NCI-H1417 (cell line): ENCODE data around the gene USP15.
A peak's percentile ranks its signal among the peaks of the same experiment; 100 is the strongest.

Experiments used
- DNase-seq, 3 experiments: peaks; one replicate each; lab custom pipeline; 2025; lab: John Stamatoyannopoulos, UW

The USP15 gene

DNA sequence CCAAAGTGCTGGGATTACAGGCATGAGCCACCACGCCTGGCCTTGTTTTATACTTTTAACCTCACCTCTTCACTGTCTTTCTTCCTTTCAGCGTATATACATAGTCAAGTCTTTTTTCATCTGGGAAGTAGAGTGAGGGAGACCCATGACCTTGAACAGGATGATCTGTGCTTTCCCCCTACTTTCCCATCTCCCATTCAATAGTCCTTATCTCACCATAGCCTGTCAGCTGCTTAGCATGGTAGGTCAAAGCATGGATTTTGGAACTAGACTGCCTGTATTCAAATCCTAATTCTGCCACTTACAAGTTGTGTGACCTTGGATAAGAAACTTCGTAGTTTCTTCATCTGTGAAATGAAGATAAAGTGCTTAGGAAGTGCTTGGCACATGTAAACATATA is 110.0 kb downstream of the USP15 start:
- no peak for DNase-seq

DNA sequence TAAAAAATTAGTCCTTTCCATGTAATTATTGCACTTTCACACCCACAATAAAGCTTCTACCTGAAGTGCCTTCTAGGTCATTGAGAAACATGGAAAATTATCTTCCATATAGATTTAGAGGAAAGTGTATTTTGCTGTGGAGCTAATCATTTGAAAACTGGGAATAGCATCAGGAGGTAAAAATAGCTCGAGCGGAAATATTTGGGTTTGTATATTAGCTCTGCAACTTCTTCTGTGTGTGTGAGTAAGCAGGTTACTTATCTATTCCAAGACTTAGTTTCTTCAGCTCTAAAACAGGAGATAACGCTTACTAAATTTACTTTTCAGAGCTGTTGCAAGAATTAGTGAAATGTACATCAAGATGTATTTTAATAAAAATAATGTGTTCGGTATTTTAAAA is 111.5 kb downstream of the USP15 start:
- DNase-seq: no peak

DNA sequence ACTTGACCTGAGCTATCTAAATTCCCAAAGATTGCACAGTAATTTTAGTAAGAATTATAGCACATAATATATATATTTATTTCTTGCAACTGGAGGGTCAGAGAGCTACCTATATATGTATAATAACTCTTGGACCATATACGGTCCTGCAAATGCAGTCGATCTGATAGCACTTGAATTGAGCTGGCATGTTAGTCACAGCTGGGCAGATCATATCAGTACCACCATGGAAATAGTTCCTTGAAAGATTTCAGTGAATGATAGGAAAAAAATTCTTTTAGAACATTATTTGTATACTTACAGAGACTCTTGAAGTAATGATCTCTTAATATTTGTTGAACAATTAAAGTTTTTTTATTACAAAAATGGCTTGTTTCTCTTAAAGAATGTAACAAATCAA is 111.9 kb downstream of the USP15 start:
- no peak for DNase-seq

DNA sequence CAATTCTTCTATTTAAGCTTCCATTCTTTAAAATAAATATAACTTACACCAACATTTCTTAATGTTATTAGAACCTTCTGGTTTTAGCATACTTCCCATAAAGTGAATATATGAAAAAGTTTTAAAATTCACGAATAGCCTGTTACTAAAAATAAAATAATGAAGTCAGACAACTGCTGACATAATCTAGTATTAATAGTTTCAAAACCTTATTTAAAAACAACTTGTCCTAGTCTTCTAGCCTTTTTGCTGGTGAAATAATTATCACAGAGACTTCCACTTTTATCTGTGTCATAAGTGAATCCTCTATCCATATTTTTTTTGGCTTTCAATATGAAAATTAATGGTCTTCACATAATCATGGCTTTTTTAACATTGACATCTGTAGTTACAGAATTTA is 112.6 kb downstream of the USP15 start:
- no peak for DNase-seq

DNA sequence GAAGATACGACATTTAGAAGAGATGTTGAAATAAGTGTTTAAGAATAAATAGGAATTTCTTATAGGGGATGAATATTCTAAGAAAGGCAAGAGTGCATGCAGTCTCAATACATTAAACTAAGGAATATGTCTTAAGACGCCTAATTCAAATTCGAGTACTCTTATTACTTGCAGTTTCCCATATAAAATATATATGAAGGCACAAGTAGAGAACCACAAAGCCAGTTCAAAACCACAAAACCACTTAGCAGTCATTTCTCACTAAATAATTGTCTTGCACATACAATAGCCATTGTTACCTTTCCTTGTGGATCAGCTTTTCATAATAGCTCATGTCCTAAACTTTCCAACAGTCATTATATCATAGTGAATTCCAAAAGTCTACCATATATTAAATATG is 115.4 kb downstream of the USP15 start:
- DNase-seq: no peak

DNA sequence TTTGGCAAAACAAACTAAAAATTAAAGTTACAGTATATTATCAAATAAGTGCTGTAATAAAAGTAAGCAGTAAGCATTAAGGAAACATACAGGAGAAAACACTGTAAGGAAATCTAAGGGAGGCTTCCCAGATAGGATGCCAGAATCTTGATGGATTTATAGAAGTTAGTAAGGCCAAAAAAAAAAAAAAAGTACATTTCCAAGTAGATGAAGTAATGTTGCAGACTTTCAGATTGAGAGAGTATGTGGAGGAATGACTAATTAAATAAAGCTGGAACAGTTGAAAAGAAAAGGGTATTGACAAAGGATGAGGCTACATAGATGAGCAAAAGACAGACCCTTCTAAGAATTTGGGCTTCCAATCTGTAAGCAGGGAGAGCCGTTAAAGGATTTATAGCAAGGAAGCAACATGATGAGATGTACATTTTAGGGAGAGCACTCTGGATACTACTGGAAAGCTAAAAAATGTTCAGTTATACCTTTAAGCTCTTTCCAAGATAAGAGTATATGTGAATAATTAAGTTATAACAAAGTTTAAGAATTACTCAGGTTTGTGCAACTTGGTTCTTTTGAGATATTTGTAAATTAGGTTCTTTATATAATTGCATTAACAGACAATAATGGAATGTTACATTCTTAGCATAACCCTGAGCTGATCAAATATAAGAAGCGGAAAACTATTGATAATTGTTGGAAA is 119.0 kb downstream of the USP15 start:
- no peak for DNase-seq

DNA sequence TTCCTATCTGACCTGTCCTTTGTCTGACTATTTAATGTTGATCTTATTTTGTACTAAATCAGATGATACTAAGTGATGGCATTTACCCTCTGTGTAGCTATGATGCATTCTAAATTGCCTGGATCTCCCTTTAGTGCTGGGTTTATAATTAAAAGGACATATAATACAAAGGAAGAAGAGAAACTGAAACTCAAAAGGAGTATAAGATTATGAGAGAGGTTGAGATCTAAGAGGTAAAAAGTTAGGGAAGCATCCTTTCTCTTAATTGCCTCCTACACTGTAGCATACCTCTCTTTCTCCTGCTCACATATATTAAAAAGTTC is 119.5 kb downstream of the USP15 start:
- DNase-seq: no peak

DNA sequence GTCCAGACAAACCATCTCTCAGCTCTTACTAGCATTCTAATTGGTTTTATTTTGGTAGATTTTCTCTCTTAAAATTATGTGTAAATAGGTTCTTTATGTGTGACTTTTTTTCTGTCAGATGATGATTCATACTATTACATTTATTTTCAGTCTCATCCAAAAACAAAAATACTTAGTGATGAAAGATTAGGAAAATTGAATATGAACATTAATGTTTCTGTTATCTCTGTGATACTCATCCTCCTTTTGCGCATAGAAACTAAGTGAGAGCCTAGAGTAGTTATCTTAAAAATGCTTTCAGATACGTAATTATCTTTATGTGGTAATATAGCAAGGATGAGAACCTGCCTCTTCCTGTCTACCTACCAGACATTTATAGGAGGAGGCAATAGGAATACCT is 122.3 kb downstream of the USP15 start:
- no peak for DNase-seq

DNA sequence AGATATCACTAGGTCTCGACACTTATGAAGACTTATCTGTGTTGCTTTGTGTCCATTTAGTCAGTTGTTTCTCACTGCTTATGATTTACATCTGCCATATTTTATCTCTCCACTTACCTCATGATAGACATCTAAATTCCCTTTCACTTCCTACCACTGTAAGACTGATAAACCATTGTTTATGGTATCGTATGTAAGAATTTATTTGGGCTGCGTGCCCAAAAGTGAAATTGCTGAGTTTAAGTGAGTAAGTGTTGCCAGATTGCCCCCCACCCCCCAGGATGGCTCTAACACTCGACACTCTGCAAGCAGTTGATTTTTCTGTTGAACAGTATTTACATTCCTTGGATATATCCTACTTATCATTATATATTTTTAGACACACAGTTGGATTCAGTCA is 136.5 kb downstream of the USP15 start:
- DNase-seq: no peak

DNA sequence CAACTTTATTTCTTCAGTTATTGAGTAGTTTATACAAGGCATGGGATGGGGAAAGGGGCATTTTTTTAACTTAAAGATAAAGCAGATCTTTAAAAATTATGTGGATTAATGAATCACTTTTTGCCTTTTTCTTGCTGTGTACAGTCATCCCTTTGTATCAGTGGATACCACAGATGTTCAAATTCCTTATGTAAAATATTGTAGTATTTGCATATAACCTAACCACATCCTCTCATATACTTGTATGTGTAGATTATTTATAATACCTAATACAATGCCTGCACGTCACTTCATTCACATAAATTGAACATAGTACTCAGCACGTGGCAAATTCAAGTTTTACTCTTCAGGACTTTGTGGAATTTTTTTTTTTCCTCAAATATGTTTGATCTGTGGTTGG is 139.9 kb downstream of the USP15 start:
- no peak for DNase-seq

DNA sequence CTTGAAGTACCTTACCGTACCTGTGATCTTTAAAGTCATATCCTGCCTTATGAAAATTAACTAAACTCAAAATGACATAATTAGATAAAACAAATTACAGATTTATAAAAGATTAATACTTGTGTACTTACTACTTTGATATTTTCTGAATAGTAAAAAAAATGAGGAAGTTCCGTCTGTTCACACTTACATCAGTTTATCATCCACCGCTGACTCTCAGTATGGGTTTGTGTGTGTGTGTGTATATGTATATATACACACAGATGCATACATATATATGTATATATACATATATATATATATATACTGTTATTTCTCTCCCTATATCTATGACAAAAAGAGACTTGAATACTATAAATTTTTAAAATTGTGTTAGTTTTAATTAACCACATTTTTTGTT is 141.4 kb downstream of the USP15 start:
- no peak for DNase-seq

DNA sequence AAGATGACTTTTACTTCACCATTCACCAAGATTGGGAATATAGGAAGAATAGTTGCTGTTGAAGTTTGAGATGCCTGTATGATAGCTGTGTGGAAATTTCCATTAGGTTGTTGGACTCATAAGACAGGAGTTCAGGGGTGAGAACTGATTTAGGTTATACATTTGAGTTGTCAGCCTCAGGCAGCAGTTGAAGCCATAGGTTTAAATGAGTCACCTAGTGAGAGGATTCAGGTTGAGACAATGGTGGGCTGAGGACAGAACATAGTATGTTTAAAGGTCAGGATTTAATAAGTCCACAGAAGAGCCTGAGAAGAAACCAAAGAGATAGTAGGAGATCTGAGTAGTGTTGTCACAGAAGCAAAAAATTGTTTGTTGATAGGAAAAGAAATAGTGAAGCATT is 142.8 kb downstream of the USP15 start:
- no peak for DNase-seq

DNA sequence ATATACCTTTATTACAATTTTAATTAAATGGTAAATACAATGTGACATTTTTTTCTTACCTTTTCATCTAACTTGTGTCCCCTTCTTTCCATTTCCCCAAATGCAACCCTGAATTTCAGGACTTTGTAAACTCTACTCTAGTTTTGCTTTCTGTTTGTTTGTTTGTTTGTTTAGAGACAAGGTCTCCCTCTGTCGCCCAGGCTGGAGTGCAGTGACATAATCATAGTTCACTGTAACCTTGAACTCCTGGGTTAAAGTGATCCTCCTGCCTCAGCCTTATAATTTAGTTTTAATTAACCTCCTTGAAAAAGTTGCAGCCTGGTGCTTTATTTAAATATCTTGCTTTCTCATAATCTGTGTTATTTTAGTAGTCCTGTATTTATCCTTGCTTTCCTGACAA is 147.4 kb downstream of the USP15 start:
- DNase-seq: no peak

DNA sequence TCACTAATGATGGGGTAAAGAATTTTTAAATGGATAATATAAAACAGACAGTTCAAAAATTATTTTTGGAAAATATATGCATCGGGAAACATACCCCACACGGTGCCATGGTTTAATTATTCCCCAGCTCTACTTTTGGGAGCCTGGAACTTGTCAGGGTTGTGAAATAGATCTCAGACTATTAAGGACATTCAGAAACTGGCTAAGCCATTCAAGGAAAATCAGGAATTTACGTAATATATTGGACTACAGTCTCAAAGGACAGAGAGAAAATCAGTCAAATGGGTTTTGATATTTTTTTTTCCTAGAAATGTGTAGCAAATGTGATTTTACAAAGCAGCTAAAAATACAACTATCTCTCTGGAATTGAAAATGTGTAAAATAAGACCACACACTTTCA is 148.9 kb downstream of the USP15 start:
- no peak for DNase-seq

DNA sequence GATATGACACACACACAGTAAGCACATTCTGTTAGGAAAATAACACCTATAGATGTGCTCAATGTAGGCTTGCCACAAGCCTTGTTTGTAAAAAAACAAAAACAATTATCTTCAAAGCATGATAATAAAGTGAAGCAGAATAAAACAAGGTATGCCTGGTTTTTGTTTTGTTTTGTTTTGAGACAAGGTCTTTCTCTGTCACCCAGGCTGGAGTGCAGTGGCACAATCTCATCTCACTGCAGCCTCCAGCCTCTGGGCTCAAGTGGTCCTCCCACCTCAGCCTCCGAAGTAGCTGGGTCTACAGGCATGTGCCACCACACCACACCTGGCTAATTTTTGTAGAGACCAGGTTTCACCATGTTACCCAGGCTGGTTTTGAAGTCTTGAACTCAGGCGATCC is 154.0 kb downstream of the USP15 start:
- no peak for DNase-seq

DNA sequence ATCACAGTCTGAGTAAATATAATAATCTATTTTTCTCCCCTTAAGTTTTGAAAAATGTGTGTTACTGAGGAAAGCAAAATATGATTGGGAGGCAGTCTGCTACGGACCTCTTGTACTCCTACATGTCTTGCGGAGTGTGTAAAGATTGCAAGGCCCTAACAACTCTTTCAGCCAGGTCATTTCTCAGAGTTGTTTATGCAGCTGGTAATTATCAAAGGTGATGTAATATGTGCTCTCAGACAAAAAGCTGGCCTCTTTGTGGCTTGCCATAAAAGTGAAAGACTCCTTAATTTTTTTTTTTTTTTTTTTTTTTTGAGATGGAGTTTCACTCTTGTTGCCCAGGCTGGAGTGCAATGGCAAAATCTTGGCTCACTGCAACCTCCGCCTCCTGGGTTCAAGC is 165.9 kb downstream of the USP15 start:
- DNase-seq: no peak

DNA sequence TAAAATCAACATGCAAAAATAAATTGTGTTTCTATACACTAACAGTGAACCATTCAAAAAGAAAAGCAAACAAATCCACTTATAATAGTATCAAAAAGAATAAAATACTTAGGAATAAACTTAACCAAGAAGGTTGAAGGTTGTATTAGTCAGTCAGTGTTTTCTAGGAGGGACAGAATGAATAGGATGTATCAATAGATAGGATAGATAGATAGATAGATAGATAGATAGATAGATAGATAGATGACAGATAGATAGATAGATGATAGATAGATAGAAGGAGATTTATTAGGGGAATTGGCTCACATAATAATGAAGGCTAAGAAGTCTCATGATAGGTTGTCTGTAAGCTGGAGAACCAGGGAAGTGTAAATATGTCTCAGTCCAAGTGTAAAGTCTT is 169.3 kb downstream of the USP15 start:
- no peak for DNase-seq

DNA sequence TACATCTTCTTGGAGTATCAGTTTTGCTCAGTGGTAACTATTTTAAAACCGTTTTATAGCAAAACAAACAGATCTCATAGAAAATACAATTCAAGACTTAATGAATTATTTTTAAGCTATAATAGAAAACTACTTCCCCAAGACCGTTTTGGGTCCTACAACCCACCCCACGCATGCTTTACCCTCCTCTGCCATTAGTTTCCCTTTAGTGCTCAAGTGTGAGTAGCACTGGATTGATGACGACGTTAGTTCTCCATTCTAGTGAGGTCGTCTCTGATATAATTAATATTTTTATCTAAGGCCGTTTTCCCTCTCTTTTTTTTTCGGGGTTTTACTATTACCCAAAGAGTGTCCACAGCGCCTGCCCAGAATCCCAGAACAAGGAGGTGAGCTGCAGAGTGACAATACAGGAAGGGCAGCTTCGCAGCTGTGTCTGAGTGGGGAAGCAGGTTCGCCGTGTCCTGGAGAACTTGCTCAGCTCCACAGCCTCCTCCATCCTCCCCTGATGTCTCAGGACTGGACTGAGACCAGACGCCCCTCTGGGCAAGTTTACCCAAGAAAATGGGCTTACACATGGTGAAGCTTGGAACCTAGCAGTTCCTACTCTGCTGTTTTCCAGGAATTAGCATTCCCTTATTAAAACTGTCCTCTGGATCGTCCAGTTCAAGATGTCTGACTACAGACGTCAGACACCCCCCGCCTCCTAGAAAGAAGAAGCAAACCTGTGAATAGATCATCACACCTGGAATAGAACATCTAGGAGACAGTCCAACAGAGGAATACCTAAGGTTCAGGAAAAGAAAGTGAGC is 174.5 kb downstream of the USP15 start:
- peak in 2 of 3 experiments; percentile 72 to 73 for DNase-seq

DNA sequence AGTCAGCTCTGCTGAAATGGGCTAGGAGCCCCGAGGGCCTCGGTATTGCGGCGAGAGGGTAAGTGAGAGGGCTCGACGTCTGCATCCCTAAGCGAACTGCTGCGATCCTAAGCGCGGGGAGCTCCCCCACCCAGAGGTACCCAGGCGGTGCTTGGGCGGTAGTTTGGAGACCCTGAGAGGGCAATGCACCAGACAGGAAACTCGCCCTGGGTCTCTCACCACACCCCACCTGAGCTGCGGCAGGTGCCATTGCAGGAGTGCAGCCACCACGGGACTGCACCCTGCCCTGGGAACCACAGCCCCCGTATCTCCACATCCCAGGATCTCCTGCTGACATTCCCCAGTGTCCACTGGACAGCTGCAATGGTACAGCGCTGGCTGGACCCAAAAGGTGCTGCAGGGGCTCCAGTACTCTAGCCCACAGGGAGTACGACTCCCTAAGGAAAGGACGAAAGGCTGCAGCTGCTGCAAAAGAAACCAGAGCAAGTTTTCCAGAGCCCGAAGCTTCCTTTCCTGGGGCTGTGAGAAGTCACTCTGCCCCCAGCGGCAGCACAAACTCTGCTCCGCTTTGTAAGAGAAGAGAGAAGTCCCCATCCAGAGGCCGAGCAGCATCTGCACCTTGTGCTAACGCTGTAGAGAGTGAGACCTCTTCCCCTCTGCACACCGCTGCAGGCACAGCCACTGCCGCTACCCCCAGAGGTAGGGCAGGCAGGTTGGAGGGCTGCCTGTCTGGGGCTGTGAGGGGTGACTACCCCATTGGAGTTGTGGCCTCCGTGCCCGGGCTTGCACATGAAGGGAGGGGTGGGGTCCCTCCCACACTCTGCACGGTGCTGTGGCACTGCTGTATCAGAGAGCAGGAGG is 175.3 kb downstream of the USP15 start:
- peak in 2 of 3 experiments; percentile 68 to 70 for DNase-seq

DNA sequence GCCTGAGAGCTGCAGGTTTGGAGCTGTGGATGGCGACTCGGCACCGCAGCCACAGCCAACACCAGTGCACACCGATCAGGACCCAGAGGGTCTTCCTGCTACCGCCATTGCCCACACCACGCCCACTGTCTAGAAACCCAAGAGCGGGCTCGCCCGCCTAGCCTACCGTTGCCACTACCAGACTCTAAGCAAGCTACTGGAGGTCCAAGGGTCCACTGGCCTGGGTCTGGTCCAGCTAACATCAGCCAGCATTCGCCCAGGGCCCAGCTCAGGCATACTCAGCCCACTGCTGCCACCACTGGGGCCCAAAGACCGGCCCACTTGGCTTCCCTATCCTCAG is 175.9 kb downstream of the USP15 start:
- DNase-seq: no peak

DNA sequence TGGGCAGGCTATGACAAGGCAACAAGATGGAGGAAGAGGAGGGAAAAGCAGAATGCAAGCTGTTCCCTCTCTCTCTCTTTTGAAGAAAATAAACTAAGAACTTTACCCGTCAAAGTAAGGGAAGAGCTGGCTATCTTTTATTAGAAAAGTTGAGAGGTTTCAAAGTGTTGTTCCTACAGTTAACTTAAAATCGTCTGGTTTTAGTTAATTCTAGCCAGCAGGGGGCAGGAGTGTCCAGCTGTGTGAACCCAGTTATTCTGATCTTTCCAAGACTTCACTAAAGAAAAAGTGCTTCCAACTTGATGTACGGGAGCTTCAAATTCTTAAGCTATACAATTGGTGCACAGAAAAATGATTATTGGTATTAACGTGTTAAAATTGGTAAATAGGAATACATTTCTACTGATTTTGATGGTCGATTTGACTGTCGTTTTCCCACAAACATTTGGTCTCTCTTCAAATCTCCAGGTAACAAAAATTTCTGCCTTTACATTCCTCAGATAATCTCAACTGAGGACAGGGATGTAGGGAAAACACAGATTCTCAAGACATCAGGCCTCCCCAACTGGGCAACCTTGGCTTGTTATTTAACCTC is 178.0 kb downstream of the USP15 start:
- peak; percentile 23 to 70 (median 56) for DNase-seq

DNA sequence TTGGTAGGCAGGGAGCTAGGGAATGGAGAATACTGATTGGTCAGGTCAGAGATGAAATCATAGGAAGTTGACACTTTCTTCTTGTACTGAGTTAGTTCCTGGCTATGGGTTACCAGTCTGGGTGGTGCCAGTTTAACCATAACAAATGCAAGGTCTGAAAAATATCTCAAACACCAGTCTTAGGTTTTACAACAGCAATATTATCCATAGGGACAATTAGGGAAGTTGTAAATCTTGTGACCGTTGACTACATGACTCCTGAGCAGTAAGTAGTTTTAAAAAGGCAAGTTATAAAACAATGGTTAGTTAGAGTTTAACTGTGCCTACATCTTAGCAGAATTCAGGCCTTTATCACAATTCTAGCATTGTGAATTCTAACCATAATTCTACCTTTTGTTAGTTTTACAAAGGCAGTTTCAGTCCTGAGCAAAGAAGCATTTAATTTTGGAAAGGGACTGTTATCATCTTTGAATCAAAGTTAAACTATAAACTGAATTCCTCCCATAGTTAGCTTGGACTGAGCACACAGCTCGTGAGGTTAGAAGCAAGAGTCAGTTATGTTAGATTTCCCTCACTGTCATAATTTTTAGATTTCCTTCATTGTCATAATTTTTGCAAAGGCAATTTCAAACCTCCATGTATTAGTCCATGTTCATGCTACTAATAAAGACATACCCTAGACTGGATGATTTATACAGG is 186.7 kb downstream of the USP15 start:
- DNase-seq: no peak
